Ovary (tissue), 9 donors: ENCODE results near the gene RPS21. TPM values are rescaled to one million over a fixed set of nuclear protein-coding genes. Genes with fewer than 3 reads are reported as not detected.

Source experiments
- DNase-seq, 5 donors: peaks; one replicate each; pipeline ENCODE4 v3.0.0-alpha.2; 2019 to 2020
- H3K27ac ChIP-seq, 2 donors: fragments of 200-600 bp; one replicate each; pipeline versions ENCODE4 v1.5.1 to v1.8.0; 2019 to 2022
- H3K27me3 ChIP-seq: fragments of 200-600 bp; one replicate; pipeline ENCODE4 v1.8.0; 2022
- H3K36me3 ChIP-seq: fragments of 200-600 bp; sonication (generic); one replicate; pipeline ENCODE4 v1.5.1; 2019
- H3K4me1 ChIP-seq: one replicate; pipeline ENCODE4 v1.8.1; 2013; ENCODE audit warnings: mild to moderate bottlenecking, moderate library complexity; ENCODE audit not compliant: insufficient read depth
- H3K4me3 ChIP-seq: fragments of 200-600 bp; sonication (generic); one replicate; pipeline ENCODE4 v1.5.1; 2017
- H3K9me3 ChIP-seq, 2 donors: fragments of 200-600 bp in 1 of 2; sonication (generic) in 1 of 2; one replicate each; pipeline versions ENCODE4 v1.5.1 to v1.8.1; 2013 to 2019; ENCODE audit warnings: mild to moderate bottlenecking in 1 of 2, moderate library complexity in 1 of 2
- EP300 ChIP-seq: sonication (generic); formaldehyde crosslinking; IDR thresholded peaks from one replicate; pipeline ENCODE4 v1.6.1; 2017; ENCODE audit warnings: antibody characterized with exemption
- POLR2A ChIP-seq: fragments of 450-650 bp; IDR thresholded peaks from one replicate; pipeline ENCODE4 v1.6.1; 2017; ENCODE audit warnings: antibody characterized with exemption, mild to moderate bottlenecking, moderate library complexity
- WGBS, 3 donors: extraction: QIAGEN DNeasy Blood & Tissue Kit in 1 of 3; methylation state at CpG; one replicate each; pipeline versions ENCODE4 v1.1.5 to v1.1.7; 2013 to 2017; 5-methylcytosine and 5-hydroxymethylcytosine counted together
- intact Hi-C, 4 donors: fragments of 100-400 bp; cut with DNase I; formaldehyde crosslinking; loops; one replicate each; pipeline versions ENCODE4 v1.11.0 to v1.15.1; 2022 to 2023
- polyA plus RNA-seq, 2 donors: library from polyadenylated mRNA; stranded (reverse); fragments of 200-250 nt in 1 of 2; fragments of 350-450 nt in 1 of 2; fragmentation: Illumina TruSeq in 1 of 2; extraction: RNeasy Lipid Tissue Mini Kit (QIAGEN cat#74804) in 1 of 2; gene quantifications; one replicate each; pipeline ENCODE4 v1.2.3, GENCODE V29; 2013 to 2014
- total RNA-seq, 7 donors: library from RNA; depleted of rRNA in 2 of 7; stranded (reverse); fragments of >200 nt in 2 of 7; fragmentation: NEBNext Ultra II Directional in 3 of 7; extraction: Animal tissue kit (Norgen Biotek cat#: 25700) in 3 of 7; gene quantifications; one replicate each; pipeline versions ENCODE4 v1.1.0 to v1.2.4, GENCODE V29; 2016 to 2023
- TF ChIP-seq, protein P1 (sequence below), 3 donors: fragments of 450-650 bp in 2 of 3; fragments of 200-600 bp in 1 of 3; IDR thresholded peaks; one replicate each; pipeline versions ENCODE4 v1.5.1 to v1.8.0; 2016 to 2022; ENCODE audit warnings: antibody characterized with exemption in 3 of 3, mild to moderate bottlenecking in 1 of 3
- donor health status: DM: no; HTN: no; CAD: no; lungs with moderate emphysema.
- donor health status: DM: no; HTN: no; CAD: no.
- donor health status: Bipolar disorder and iron deficiency.
- donor health status: DM: yes; HTN: yes; CAD: no.
- donor health status: DM: no; HTN: no; CAD: no.
- donor health status: DM: yes; HTN: yes; CAD: no.

Gene RPS21
- total and polyA plus RNA-seq, 9 donors: 1,038 to 9,967 (median 2,977) TPM

- Histone ChIP-seq H3K36me3 (no peaks in the 10 kb centered on the region), H3K4me3 (no peak overlapping the region), H3K27ac (no peak overlapping the region), H3K4me1 (no peaks in the 10 kb centered on the region), H3K27me3 (no peaks in the 10 kb centered on the region), H3K9me3 (no peaks in the 10 kb centered on the region)
- DNase-seq: no peak
- TF ChIP-seq, protein P1, sequence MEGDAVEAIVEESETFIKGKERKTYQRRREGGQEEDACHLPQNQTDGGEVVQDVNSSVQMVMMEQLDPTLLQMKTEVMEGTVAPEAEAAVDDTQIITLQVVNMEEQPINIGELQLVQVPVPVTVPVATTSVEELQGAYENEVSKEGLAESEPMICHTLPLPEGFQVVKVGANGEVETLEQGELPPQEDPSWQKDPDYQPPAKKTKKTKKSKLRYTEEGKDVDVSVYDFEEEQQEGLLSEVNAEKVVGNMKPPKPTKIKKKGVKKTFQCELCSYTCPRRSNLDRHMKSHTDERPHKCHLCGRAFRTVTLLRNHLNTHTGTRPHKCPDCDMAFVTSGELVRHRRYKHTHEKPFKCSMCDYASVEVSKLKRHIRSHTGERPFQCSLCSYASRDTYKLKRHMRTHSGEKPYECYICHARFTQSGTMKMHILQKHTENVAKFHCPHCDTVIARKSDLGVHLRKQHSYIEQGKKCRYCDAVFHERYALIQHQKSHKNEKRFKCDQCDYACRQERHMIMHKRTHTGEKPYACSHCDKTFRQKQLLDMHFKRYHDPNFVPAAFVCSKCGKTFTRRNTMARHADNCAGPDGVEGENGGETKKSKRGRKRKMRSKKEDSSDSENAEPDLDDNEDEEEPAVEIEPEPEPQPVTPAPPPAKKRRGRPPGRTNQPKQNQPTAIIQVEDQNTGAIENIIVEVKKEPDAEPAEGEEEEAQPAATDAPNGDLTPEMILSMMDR (IDR thresholded peaks at IDR 0.05): no peak
- TF ChIP-seq EP300: no peak
- TF ChIP-seq POLR2A: no peak
- WGBS, 3 donors: 66 to 76% (median 70%) methylated on average over 7 to 22 of the region's 22 CpGs
- intact Hi-C loops: loop anchor here in 1 of 4 donors (10.0 kb wide), 1 partner anchor 168 kb away; no protein-coding TSS in a partner anchor
Observed at GRCh38 chr20:62426699-62427131, 39.8 kb downstream of the RPS21 start.

DNA sequence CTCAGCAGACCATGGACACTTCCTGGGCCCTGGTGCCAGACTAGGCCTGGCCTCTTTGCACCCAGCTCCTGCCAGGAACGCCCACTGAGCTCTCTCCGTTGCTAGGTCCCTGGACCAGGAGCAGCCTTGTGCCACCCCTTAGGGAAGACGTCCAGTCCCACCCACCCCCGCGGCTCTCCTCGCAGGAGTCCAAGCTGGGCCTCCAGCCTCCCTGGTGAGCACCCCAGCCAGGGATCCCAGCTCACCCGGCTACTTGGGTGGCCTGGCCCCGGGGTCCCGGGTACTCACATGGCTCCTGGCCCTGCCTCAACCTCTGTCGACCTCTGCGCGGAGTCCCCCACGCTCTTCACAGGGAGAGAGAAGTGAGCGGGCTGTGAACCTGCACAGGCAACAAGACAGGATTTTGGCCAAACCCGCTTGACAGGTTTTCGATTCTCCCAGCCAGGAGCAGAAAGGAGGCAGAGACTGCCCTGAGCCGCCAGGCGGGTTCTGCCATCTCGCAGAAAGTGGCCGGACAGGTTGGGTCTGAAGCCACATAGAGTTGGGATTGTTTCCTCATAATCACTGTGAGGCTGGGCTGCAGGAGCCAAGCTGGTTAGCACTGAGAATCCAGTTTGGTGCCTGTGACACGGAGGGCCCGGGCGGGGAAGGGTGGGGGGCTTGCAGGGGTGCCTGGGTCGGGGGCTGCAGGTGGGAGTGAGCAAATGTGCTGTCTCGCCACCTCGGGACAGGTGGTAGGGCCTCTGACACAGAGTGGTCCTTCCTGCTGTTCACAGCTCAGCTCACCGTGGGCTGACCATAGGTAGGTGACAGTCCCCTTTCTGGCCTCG is 40.5 kb downstream of the RPS21 start, which contains the start of gene RBBP8NL:
Gene RBBP8NL (minus strand): TSS at position 368 of the 830 bp plus-strand sequence. CDS start 7,892 bp downstream, outside the sequence.
- WGBS, 3 donors: 74 to 81% (median 80%) methylated on average over 27 to 28 of the region's 28 CpGs
- no peaks in the 10 kb centered on the region for H3K27me3 ChIP-seq
- no peaks in the 10 kb centered on the region for H3K9me3 ChIP-seq
- no peak within 1 kb of the TSS for H3K4me3 ChIP-seq
- H3K36me3 ChIP-seq: no peaks in the 10 kb centered on the region
- intact Hi-C loops: loop anchor here in 1 of 4 donors (10.0 kb wide), 1 partner anchor 167 kb away; no protein-coding TSS in a partner anchor
- no peaks in the 10 kb centered on the region for H3K4me1 ChIP-seq
- no peak for DNase-seq
- TF ChIP-seq EP300 (no peak), POLR2A (no peak)
- TF ChIP-seq, protein P1 (IDR thresholded peaks at IDR 0.05): no peak
- H3K27ac ChIP-seq: no peak within 1 kb of the TSS

- Histone ChIP-seq H3K27me3 (no peaks in the 10 kb centered on the region), H3K36me3 (no peaks in the 10 kb centered on the region), H3K9me3 (no peaks in the 10 kb centered on the region), H3K27ac (no peak overlapping the region), H3K4me3 (no peak overlapping the region), H3K4me1 (no peaks in the 10 kb centered on the region)
- DNase-seq: no peak
- whole genome bisulfite sequencing, 3 donors: 67 to 84% (median 80%) methylated on average over 4 to 10 of the region's 10 CpGs
- intact Hi-C loops: loop anchor here in 1 of 4 donors (10.0 kb wide), 1 partner anchor 167 kb away; no protein-coding TSS in a partner anchor
- TF ChIP-seq POLR2A: no peak
- TF ChIP-seq, protein P1 (IDR thresholded peaks at IDR 0.05): no peak
- TF ChIP-seq EP300: no peak
Observed at GRCh38 chr20:62428002-62428372, 41.1 kb downstream of the RPS21 start.

- Histone ChIP-seq H3K36me3 (no peaks in the 10 kb centered on the region), H3K4me1 (no peaks in the 10 kb centered on the region), H3K27me3 (no peaks in the 10 kb centered on the region), H3K27ac (no peak overlapping the region), H3K9me3 (no peaks in the 10 kb centered on the region), H3K4me3 (no peak overlapping the region)
- intact Hi-C loops: loop anchor here in 1 of 4 donors (10.0 kb wide), 1 partner anchor 166 kb away; no protein-coding TSS in a partner anchor
- WGBS, 3 donors: 39 to 43% (median 42%) methylated on average over 31 of the region's 31 CpGs
- TF ChIP-seq POLR2A (no peak), EP300 (no peak)
- TF ChIP-seq, protein P1 (IDR thresholded peaks at IDR 0.05): no peak
- no peak for DNase-seq
Observed at GRCh38 chr20:62428396-62429295, 41.7 kb downstream of the RPS21 start.
